Neural progenitor cell (in vitro differentiated cells): ENCODE data around the gene IPCEF1. TPM values are rescaled to one million over a fixed set of nuclear protein-coding genes. Genes with fewer than 3 reads are reported as not detected.

ENCODE experiments used
- DNase-seq: peaks from one replicate; pipeline ENCODE4 v3.0.0-alpha.2; 2016; ENCODE audit warnings: low spot score
- H2AFZ ChIP-seq: fragments of 200-600 bp; sonication (generic); replicated peaks from 2 replicates; pipeline ENCODE4 v1.6.1; 2016; ENCODE audit warnings: antibody characterized with exemption
- H3F3A ChIP-seq: fragments of 200-600 bp; sonication (generic); 2 replicates; pipeline ENCODE4 v1.6.1; 2016; ENCODE audit warnings: antibody characterized with exemption, low read depth
- H3K27ac ChIP-seq: fragments of 200-600 bp; sonication (generic); 2 replicates; pipeline ENCODE4 v1.5.1; 2016; ENCODE audit warnings: mild to moderate bottlenecking
- H3K27me3 ChIP-seq: fragments of 200-600 bp; sonication (generic); 2 replicates; pipeline ENCODE4 v1.6.1; 2016; ENCODE audit warnings: mild to moderate bottlenecking, moderate library complexity
- H3K36me3 ChIP-seq: fragments of 200-600 bp; sonication (generic); 2 replicates; pipeline ENCODE4 v1.5.1; 2016
- H3K4me1 ChIP-seq: fragments of 200-600 bp; sonication (generic); 2 replicates; pipeline ENCODE4 v1.6.1; 2016; ENCODE audit warnings: mixed run types
- H3K4me2 ChIP-seq: fragments of 200-600 bp; sonication (generic); 2 replicates; pipeline ENCODE4 v1.6.1; 2016
- H3K4me3 ChIP-seq: fragments of 200-600 bp; sonication (generic); 2 replicates; pipeline ENCODE4 v1.5.1; 2016
- H3K79me2 ChIP-seq: fragments of 200-600 bp; sonication (generic); 2 replicates; pipeline ENCODE4 v1.6.1; 2016; ENCODE audit warnings: low read depth
- H3K9ac ChIP-seq: fragments of 200-600 bp; sonication (generic); 2 replicates; pipeline ENCODE4 v1.6.1; 2016
- H3K9me3 ChIP-seq: fragments of 200-600 bp; sonication (generic); 2 replicates; pipeline ENCODE4 v1.5.1; 2016; ENCODE audit warnings: low read depth
- H4K20me1 ChIP-seq: fragments of 200-600 bp; sonication (generic); 2 replicates; pipeline ENCODE4 v1.6.1; 2016; ENCODE audit warnings: low read depth
- H3K27ac Mint-ChIP-seq: 3 replicates; pipeline ENCODE4 v1.8.0; 2021; ENCODE audit warnings: mixed read lengths
- H3K27me3 Mint-ChIP-seq: 2 replicates; pipeline ENCODE4 v1.8.0; 2022; ENCODE audit warnings: low read depth, mild to moderate bottlenecking, inconsistent platforms, moderate library complexity, mixed read lengths; ENCODE audit not compliant: insufficient read depth
- H3K36me3 Mint-ChIP-seq: 3 replicates; pipeline ENCODE4 v1.8.0; 2021; ENCODE audit warnings: mixed read lengths
- H3K4me1 Mint-ChIP-seq: 3 replicates; pipeline ENCODE4 v1.8.0; 2021; ENCODE audit warnings: mixed read lengths
- H3K4me3 Mint-ChIP-seq: 3 replicates; pipeline ENCODE4 v1.8.0; 2021; ENCODE audit warnings: mild to moderate bottlenecking, moderate library complexity, mixed read lengths
- H3K9me3 Mint-ChIP-seq: 3 replicates; pipeline ENCODE4 v1.8.0; 2020; ENCODE audit warnings: mixed read lengths
- EZH2 ChIP-seq: fragments of 200-600 bp; sonication (generic); IDR thresholded peaks from 2 replicates; pipeline ENCODE4 v1.6.1; 2017; ENCODE audit warnings: antibody characterized with exemption, mild to moderate bottlenecking, moderate library complexity
- EZH2phosphoT487 ChIP-seq: fragments of 200-600 bp; sonication (generic); IDR thresholded peaks from 2 replicates; pipeline ENCODE4 v1.6.1; 2017; ENCODE audit warnings: antibody characterized with exemption
- total RNA-seq: library from RNA; depleted of rRNA; stranded (reverse); fragments of >200 nt; gene quantifications from 2 replicates; pipeline ENCODE4 v1.2.3, GENCODE V29; 2015; ENCODE audit warnings: low replicate concordance
- TF ChIP-seq, protein P1 (sequence below): fragments of 200-600 bp; sonication (generic); IDR thresholded peaks from 2 replicates; pipeline ENCODE4 v1.5.1; 2017; ENCODE audit warnings: antibody characterized with exemption, mild to moderate bottlenecking

Gene IPCEF1
- total RNA-seq, 1 donor from 2014 or later: 0.13 TPM

DNA sequence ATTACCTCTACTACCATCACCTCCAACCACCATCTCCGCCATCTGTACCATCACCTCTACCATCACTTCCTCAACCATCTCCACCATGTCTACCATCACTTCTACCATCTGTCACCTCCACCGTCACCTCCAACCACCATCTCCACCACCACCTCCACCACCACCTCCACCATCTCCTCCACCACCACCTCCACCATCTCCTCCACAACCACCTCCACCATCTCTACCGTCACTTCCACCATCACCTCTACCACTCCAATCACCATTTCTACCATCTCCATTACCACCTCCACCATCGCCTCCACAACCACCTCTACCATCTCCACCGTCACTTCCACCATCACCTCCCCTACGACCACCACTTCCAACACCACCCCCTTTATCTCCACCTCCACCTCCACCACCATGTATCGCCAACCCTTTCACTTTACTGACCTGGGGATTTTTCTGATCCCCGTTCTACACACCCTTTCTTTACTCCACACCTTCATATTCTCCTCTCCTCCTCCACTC lies 2.3 kb downstream of the IPCEF1 start:
- Mint-ChIP-seq H3K4me3 (no peak overlapping the region), H3K9me3 (no peaks in the 10 kb centered on the region), H3K27ac (no peak overlapping the region), H3K36me3 (no peaks in the 10 kb centered on the region), H3K4me1 (peaks cover 4% of the 10 kb centered on the region), H3K27me3 (peaks cover 2% of the 10 kb centered on the region)
- Histone ChIP-seq H3K9me3 (no peaks in the 10 kb centered on the region), H4K20me1 (no peaks in the 10 kb centered on the region), H3K4me2 (no peak overlapping the region), H3K36me3 (no peaks in the 10 kb centered on the region), H3K4me1 (no peaks in the 10 kb centered on the region), H3K9ac (no peak overlapping the region), H3K4me3 (no peak overlapping the region), H3K27me3 (no peaks in the 10 kb centered on the region), H3K27ac (no peak overlapping the region), H3K79me2 (no peaks in the 10 kb centered on the region), H2AFZ (no peak overlapping the region), H3F3A (no peaks in the 10 kb centered on the region)
- TF ChIP-seq EZH2 (no peak), EZH2phosphoT487 (no peak)
- TF ChIP-seq, protein P1, sequence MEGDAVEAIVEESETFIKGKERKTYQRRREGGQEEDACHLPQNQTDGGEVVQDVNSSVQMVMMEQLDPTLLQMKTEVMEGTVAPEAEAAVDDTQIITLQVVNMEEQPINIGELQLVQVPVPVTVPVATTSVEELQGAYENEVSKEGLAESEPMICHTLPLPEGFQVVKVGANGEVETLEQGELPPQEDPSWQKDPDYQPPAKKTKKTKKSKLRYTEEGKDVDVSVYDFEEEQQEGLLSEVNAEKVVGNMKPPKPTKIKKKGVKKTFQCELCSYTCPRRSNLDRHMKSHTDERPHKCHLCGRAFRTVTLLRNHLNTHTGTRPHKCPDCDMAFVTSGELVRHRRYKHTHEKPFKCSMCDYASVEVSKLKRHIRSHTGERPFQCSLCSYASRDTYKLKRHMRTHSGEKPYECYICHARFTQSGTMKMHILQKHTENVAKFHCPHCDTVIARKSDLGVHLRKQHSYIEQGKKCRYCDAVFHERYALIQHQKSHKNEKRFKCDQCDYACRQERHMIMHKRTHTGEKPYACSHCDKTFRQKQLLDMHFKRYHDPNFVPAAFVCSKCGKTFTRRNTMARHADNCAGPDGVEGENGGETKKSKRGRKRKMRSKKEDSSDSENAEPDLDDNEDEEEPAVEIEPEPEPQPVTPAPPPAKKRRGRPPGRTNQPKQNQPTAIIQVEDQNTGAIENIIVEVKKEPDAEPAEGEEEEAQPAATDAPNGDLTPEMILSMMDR: no peak
- no peak for DNase-seq

DNA sequence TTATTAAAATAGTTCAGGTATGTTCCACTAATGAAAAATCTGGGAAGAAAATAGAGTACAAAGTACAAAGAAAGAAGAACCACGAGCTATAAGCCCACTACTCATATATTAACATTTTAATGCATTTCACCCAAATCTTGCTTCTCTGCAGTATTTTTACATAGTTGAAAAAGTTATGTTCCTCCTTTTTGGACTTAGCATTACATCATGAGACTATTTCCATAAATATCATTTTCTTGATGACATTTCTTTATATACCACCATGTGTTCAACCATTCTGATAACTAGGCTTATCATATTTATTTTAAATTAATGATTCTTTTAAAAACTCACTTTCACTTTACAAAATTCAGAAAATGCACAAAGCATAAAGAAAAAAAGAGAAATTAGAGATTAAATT lies 3.0 kb downstream of the IPCEF1 start:
- H3K9ac ChIP-seq: no peak overlapping the region
- no peaks in the 10 kb centered on the region for H3K36me3 ChIP-seq
- no peaks in the 10 kb centered on the region for H3K4me1 ChIP-seq
- H3K4me3 ChIP-seq: no peak overlapping the region
- H3K79me2 ChIP-seq: no peaks in the 10 kb centered on the region
- no peaks in the 10 kb centered on the region for H3K4me1 Mint-ChIP-seq
- no peaks in the 10 kb centered on the region for H3K27me3 ChIP-seq
- no peak overlapping the region for H3K4me3 Mint-ChIP-seq
- no peaks in the 10 kb centered on the region for H3K9me3 Mint-ChIP-seq
- no peaks in the 10 kb centered on the region for H3K36me3 Mint-ChIP-seq
- no peak overlapping the region for H3K27ac Mint-ChIP-seq
- H3K27me3 Mint-ChIP-seq: peaks cover 2% of the 10 kb centered on the region
- H3F3A ChIP-seq: no peaks in the 10 kb centered on the region
- no peak overlapping the region for H2AFZ ChIP-seq
- H3K27ac ChIP-seq: no peak overlapping the region
- H3K4me2 ChIP-seq: no peak overlapping the region
- H3K9me3 ChIP-seq: no peaks in the 10 kb centered on the region
- TF ChIP-seq, protein P1: no peak
- TF ChIP-seq EZH2 (no peak), EZH2phosphoT487 (no peak)
- DNase-seq: no peak
- no peaks in the 10 kb centered on the region for H4K20me1 ChIP-seq

DNA sequence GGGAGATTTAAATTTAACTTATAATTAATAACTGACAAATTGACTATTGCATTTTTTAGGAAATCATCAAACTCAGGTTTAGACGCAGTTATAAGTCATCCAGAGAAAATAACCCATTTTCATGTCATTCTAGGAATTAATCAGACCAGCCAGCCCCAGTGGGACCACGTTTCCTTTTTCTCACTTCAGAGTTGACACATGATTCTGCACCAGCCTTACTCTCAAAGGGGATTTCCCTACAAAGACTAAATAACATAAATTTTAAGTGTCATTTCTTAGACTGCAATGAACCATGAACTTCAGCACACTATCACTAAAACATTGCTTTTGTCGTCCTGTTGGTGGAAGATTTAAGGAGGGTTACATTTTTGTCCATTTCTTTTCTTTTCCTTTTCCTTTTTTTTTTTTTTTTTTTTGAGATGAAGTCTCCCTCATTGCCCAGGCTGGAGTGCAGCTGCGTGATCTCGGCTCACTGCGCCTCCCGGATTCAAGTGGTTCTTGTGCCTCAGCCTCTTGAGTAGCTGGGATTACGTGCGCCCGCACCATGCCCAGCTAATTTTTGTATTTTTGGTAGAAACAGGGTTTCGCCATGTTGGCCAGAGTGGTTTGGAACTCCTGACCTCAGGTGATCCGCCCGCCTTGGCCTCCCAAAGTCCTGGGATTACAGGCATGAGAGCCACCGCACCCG lies 3.6 kb downstream of the IPCEF1 start:
- no peak overlapping the region for H3K27ac ChIP-seq
- H3K27ac Mint-ChIP-seq: no peak overlapping the region
- H3K27me3 ChIP-seq: no peaks in the 10 kb centered on the region
- H3K79me2 ChIP-seq: no peaks in the 10 kb centered on the region
- DNase-seq: no peak
- H3K4me1 Mint-ChIP-seq: no peaks in the 10 kb centered on the region
- no peak overlapping the region for H3K4me3 ChIP-seq
- no peaks in the 10 kb centered on the region for H3F3A ChIP-seq
- no peak overlapping the region for H2AFZ ChIP-seq
- H3K4me2 ChIP-seq: no peak overlapping the region
- no peak overlapping the region for H3K4me3 Mint-ChIP-seq
- H3K4me1 ChIP-seq: no peaks in the 10 kb centered on the region
- H3K27me3 Mint-ChIP-seq: peaks cover 2% of the 10 kb centered on the region
- H3K36me3 Mint-ChIP-seq: no peaks in the 10 kb centered on the region
- no peaks in the 10 kb centered on the region for H3K9me3 Mint-ChIP-seq
- TF ChIP-seq EZH2: no peak
- no peak overlapping the region for H3K9ac ChIP-seq
- no peaks in the 10 kb centered on the region for H4K20me1 ChIP-seq
- H3K9me3 ChIP-seq: no peaks in the 10 kb centered on the region
- H3K36me3 ChIP-seq: no peaks in the 10 kb centered on the region

DNA sequence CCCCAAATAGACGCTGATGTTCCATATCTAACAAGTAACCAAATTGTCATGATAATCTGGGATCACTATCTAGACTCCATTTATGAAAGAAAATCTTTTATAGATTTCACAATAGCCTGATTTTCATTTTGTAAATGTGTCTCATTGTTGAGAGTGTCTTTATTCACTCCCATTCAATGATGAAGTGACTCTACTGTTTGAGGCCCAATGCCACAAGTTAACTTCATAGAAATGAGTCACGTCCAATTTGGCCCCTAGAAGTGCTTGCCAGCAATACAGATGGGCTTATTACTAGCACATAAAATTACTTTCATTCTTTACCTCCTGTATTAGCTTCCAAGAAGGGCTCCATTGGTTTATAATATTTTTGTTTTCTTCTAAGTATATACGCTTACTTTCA lies 6.3 kb downstream of the IPCEF1 start:
- Histone ChIP-seq H3K36me3 (no peaks in the 10 kb centered on the region), H3K9ac (no peak overlapping the region), H2AFZ (no peak overlapping the region), H3K4me1 (no peaks in the 10 kb centered on the region), H4K20me1 (no peaks in the 10 kb centered on the region), H3K9me3 (no peaks in the 10 kb centered on the region), H3K79me2 (no peaks in the 10 kb centered on the region), H3K27me3 (no peaks in the 10 kb centered on the region), H3K4me3 (no peak overlapping the region), H3K4me2 (no peak overlapping the region), H3F3A (no peaks in the 10 kb centered on the region), H3K27ac (no peak overlapping the region)
- no peak overlapping the region for H3K4me3 Mint-ChIP-seq
- peaks cover 2% of the 10 kb centered on the region for H3K27me3 Mint-ChIP-seq
- no peak for DNase-seq
- H3K27ac Mint-ChIP-seq: no peak overlapping the region
- no peaks in the 10 kb centered on the region for H3K36me3 Mint-ChIP-seq
- TF ChIP-seq EZH2phosphoT487: no peak
- TF ChIP-seq EZH2: no peak
- TF ChIP-seq, protein P1: no peak
- H3K4me1 Mint-ChIP-seq: no peaks in the 10 kb centered on the region
- H3K9me3 Mint-ChIP-seq: no peaks in the 10 kb centered on the region
